SKM-1 treated with dmso at 0.1 percent for 144 hours (cell line): ENCODE measurements around the gene ZNF584.
"Not testable (repeated sequence)": the region's sequence is repeated elsewhere in the genome, so short reads cannot be mapped to it uniquely, and the experiment has no call there.

Source experiments
- DNase-seq: peaks from one replicate; lab custom pipeline; 2025; ENCODE audit not compliant: unreplicated experiment; lab: John Stamatoyannopoulos, UW

Gene ZNF584

DNA sequence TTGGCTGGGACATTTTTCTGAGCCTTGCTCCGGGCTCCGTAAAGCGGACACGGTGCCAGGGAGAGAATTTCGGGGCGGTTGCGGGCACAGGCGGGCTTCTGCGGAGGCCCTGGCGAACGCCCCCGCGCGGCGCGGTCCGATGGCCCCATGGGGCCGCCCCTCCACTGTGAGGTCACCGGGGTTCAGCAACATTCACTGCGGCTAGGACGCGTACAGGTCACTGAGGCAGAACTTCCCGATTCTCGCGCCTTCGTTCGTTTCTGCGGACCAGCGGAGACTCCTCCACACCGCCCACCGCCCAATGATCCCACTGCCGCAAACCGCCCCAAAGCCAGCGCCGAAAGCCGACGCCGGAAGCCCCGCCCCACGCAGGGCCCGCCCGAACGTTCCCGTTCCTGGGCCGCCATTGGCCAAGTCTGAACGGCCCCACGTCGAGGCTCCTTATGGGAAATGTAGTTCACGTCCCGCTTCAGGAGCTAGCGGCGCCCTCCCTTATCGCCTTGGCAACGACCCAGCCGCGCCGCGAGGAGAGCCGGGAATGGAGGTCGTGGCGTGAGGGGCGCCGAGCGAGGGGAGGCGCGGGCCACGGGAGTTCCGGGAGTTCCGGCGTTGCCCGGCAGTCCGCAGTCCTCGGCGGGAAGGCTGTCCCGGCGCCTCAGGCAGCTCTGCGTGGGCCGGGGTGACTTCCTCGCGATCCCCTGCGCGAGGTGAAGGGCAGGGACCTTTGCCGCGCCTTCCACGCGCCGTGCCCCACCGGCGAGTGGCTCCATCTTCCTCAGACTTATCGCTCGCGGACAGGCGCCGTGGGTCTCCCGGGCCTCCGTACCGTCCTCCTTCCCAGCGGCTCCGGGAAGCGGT, at the start of gene ZNF584:
TSS of gene ZNF584 (plus strand) at position 498 of the 858 bp plus-strand sequence. CDS start 499 bp downstream, outside the sequence.
- peak; percentile 72 for DNase-seq

GRCh38 chr19:58361900-58362271, 46.6 kb upstream of the ZNF584 start:
- no peak for DNase-seq

DNA sequence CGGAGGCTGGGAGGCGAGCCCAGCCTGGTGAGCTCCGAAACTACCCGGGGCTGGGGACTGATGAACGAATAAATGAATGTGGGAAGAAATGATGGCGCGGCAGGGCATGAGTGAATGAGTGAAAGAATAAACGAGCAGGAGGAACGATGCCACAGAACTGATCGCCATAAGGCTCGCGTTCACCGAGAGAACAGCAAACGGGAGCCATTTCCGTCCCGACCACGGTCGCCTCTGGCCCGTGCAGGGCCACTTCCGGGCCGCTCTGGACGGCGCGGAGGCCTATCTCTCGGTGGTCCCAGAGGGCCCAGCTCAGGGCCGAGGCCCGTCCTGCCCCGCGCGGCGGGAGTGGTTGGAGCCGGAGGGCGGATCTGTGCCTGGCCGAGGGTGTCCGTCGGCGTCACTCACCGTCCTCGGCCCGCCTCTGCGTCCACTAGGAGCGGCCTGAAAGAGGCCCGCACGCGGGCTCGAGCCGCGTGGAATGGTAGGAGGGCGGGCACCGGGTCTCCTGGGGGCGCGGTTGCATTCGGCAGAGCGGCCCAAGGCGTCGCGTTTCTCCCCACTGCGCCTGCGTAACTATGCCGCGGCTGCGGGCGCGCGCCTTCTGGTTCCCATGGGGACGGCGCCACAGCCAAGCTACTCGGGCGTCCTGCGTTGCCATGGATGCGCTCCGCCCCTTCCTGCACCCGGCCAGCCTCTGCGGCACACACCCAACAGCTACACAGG, 46.0 kb upstream of the ZNF584 start, which contains the start of gene ZNF497:
TSS of gene ZNF497 (minus strand) at position 480 of the 723 bp plus-strand sequence. CDS start 5,116 bp downstream, outside the sequence.
- peak; percentile 72 for DNase-seq

DNA sequence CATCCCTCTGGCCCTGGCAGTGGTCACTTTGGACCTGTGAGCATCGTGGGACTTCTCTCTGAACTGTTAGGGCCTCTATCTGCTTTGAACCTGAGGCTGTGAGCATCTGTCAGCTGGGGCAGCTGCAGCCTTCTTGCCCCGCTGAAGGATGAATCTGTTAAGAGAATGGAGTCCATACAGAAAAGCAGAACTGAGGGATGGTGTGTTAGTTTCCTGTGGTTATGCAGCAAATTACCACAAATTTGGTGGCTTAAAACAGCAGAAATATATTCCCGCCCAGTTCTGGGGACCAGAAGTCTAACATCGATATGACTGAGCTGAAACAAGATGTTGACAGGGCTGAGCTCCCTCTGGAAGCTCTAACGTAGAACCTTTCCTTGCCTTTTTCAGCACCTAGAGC, 44.3 kb upstream of the ZNF584 start:
- DNase-seq: peak; percentile 48

GRCh38 chr19:58366585-58367430, 41.6 kb upstream of the ZNF584 start:
- no peak for DNase-seq

DNA sequence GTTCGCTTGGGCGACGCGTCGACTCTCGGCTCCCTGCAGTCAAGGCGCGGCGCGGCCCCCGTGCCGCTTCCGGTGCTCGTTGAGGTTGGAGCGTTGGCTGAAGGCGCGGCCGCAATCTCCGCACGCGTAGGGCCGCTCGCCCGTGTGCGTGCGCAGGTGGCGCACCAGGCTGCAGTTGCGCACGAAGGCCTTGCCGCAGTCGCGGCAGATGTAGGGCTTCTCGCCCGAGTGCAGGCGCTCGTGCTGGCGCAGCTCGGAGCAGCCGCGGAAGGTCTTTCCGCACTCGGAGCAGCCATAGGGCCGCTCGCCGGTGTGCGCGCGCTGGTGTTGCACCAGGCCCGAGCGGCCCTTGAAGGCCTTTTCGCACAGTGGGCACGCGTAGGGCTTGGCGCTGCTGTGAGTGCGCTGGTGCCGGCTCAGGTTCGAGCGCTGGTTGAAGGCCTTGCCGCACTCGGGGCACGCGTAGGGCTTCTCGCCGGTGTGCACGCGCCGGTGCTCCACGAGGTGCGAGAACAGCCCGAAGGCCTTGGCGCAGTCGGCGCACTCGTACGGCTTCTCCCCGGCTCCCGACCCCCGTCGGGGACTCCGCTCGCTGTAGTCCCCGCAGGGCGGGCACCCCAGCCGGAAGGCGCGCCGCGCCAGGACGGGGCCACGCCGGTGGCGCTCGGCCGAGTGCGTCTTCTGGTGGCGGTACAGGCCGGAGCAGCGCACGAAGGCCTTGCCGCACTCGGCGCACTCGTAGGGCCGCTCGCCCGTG, 40.6 kb upstream of the ZNF584 start:
- no peak for DNase-seq

DNA sequence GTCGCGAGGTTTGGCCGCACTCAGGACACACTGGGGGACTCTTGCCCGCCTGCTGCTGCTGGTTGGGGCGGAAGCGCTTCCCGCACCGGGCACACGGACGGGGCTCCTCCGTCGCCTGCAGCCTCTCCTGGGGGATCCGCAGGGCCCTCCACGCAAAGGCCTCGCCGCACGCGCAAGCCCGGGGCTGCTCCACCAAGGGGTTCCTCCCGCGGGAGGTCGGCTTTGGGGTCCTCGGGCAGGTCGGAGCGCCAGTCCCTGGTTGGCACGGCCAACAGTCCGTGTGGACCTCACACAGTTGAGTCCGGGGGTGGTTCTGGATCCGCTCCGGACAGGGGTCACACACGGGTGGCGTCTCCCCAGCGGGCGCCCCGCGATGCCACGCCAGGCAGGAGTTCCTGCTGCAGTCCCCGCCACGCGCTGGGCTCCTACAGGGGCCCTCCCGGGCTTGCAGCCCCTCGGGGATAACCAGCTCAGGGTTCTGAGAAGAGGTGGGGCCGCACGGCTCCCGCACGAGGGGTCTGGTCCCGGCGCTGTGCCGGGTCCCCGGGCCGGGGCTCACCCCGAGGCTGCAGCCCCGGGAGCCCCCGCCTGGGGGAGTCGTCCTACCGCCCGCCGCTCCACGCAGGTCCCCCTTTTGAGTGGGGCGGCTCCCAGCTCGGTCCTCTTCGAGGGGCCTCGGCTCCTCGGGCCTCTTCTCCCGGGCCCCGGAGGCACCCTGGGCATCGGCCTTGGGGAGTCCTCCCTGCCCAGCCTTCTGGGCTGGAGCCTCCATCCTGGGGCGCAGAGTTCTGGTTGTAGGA, 39.7 kb upstream of the ZNF584 start:
- DNase-seq: no peak

DNA sequence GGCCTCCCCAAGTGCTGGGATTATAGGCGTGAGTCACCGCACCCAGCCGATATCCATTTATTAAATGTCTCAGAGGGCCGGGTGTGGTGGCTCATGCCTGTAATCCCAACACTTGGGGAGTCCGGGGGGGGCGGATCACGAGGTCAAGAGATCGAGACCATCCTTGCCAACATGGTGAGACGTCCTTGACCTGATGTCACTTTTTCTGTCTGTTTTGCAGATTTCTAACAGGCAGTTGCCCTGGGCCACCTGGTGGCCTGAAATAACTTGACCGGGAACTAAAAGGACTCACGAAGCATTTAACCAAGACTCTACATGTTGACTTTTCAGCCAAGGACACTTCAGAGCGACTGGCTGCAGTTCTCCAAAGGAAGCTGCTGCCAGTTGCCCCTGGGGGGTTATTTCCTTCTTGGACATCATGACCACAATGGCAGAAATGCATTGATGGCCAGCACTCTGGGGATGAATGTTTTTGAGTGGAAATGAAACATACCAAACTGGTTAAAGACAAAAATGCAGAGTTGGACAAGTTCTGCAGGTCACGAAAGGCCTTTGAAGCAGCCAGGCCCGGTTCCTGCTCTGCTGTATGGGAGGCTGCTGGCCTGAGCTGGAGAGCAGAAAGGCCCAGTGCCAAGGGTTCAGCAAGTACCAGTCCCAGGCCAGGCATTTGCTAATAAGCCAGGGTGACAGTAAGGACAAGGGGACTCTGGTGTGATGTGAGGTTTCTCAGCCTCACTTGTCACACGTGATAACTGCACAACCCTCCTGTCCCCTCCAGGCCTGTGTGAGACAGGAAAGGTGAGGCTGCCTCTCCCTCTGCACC, 35.9 kb upstream of the ZNF584 start:
- DNase-seq: no peak

GRCh38 chr19:58374200-58374599, 34.2 kb upstream of the ZNF584 start:
- DNase-seq: no peak

- not testable (repeated sequence) for DNase-seq
These were observed 31.7 kb upstream of the ZNF584 start for GRCh38 chr19:58376724-58377123.

- DNase-seq: no peak
These were observed 29.2 kb upstream of the ZNF584 start for GRCh38 chr19:58379246-58379645.

GRCh38 chr19:58380037-58380661, 28.3 kb upstream of the ZNF584 start:
- no peak for DNase-seq

GRCh38 chr19:58380662-58381459, 27.6 kb upstream of the ZNF584 start, which contains the start of gene ZNF837:
ZNF837 (minus strand) TSS chr19:58381030; CDS start chr19:58369332, 11,698 bp downstream.
- DNase-seq: peak; percentile 90

- no peak for DNase-seq
These were observed 26.8 kb upstream of the ZNF584 start for GRCh38 chr19:58381460-58382212.

DNA sequence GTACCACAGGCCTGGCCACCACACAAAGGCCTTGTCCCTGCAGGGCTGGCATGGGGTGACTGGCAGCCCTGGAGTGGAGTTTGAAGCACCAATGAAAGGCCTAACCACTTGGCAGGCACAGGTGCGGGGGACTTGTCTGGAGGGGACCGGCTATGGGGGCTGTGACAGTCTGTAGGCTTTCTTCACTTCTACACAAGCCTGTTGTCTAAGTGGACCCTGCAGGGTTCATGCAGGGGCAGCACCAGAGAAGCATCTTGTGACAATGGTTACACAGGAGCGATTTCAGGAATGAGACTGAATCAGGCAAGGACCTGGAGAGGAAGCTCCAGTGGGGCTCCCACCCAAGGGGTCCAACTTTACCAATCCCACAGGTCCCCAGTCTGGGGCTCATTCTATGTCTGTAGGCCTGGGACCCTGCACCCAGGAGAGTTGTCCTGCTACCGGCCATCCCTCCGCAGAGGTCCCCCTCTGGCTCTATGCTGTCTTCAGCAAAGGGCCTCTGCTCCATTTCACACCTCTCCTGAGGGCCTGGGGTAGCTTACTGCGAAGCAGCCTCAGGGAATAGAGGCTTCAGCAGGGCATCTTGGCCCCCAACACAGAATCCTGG, 25.3 kb upstream of the ZNF584 start:
- DNase-seq: no peak

DNA sequence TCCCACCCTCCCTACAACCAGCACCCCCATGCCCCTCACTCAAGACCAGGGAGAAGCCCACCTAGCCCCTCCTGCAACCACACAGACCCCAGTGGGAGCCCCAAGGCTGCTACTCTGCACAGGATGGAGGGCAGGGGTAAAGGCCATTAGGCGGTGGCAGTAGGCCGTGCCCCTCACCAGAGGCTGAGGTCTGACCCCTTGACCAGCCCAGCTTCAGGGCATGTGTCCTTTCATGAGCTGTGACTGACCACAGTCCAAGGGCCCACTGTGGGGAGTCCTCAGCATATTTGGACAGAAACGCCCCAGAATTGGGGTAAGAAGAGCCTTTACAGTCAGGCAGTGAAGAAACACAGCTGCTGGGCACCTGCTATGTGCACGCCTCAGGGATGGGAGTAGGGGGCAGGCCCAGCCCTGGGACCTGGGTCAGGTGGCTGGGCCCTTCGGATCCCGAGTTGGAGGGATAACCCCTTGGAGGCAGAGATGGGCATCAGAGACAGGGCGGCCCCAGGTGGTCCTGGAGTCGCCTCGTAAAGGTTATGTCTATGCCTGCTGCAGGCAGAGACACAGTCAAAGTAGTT, 23.0 kb upstream of the ZNF584 start:
- DNase-seq: no peak
